SK-N-MC (cell line): Measurements from ENCODE around the gene AK5.

Source experiments
- EZH2 ChIP-seq: fragments of 200-600 bp; sonication (generic); IDR thresholded peaks from one replicate; pipeline ENCODE4 v1.6.1; 2017; ENCODE audit warnings: antibody characterized with exemption
- FOXP2 ChIP-seq: optimal IDR thresholded peaks from 2 replicates; pipeline ENCODE3; 2011; ENCODE audit warnings: mild to moderate bottlenecking, moderate library complexity; ENCODE audit not compliant: insufficient read depth; ENCODE audit errors: extremely low read length, control extremely low read depth
- POLR2AphosphoS5 ChIP-seq: IDR thresholded peaks from 2 replicates; pipeline ENCODE4 v1.6.1; 2012; ENCODE audit warnings: mild to moderate bottlenecking, low read depth, low read length, borderline replicate concordance

GRCh38 chr1:77350012-77350770 is 68.4 kb downstream of the AK5 start:
- TF ChIP-seq POLR2AphosphoS5: no peak
- no peak for TF ChIP-seq EZH2
- no peak for TF ChIP-seq FOXP2
